HG03025 (cell line): Measurements from ENCODE around the gene AZIN2.
"Not testable (repeated sequence)": the region's sequence is repeated elsewhere in the genome, so short reads cannot be mapped to it uniquely, and the experiment has no call there.

Source experiments
- ATAC-seq: cut with Tn5 transposase; IDR thresholded peaks from one replicate; pipeline ENCODE4 v1.9.1; 2021; ENCODE audit warnings: mild to moderate bottlenecking, moderate library complexity; ENCODE audit not compliant: unreplicated experiment, low FRiP score

AZIN2 gene

GRCh38 chr1:33093004-33093403 lies 12.1 kb downstream of the AZIN2 start:
- ATAC-seq = no peak

- ATAC-seq = no peak
Observed at GRCh38 chr1:33094486-33094885, 13.5 kb downstream of the AZIN2 start.

- ATAC-seq = no peak
Observed at GRCh38 chr1:33094971-33095604, 14.1 kb downstream of the AZIN2 start.

- ATAC-seq = no peak
Observed at GRCh38 chr1:33096363-33097005, 15.5 kb downstream of the AZIN2 start.

GRCh38 chr1:33097137-33097611 lies 16.2 kb downstream of the AZIN2 start:
- no peak for ATAC-seq

GRCh38 chr1:33097762-33098161 lies 16.8 kb downstream of the AZIN2 start:
- ATAC-seq = no peak

- no peak for ATAC-seq
Observed at GRCh38 chr1:33098371-33098770, 17.4 kb downstream of the AZIN2 start.

GRCh38 chr1:33099290-33100118 lies 18.6 kb downstream of the AZIN2 start:
- no peak for ATAC-seq

GRCh38 chr1:33100119-33100415 lies 19.1 kb downstream of the AZIN2 start:
- ATAC-seq = not testable (repeated sequence)

GRCh38 chr1:33110477-33110876 lies 29.5 kb downstream of the AZIN2 start:
- no peak for ATAC-seq

GRCh38 chr1:33111965-33112364 lies 31.0 kb downstream of the AZIN2 start:
- ATAC-seq = no peak

- no peak for ATAC-seq
Observed at GRCh38 chr1:33117440-33118085, 36.6 kb downstream of the AZIN2 start.

GRCh38 chr1:33118274-33118673 lies 37.3 kb downstream of the AZIN2 start:
- ATAC-seq = no peak

GRCh38 chr1:33119050-33119449 lies 38.1 kb downstream of the AZIN2 start:
- no peak for ATAC-seq

- no peak for ATAC-seq
Observed at GRCh38 chr1:33119532-33120217, 38.7 kb downstream of the AZIN2 start.

GRCh38 chr1:33120436-33121231 lies 39.7 kb downstream of the AZIN2 start:
- no peak for ATAC-seq

- no peak for ATAC-seq
Observed at GRCh38 chr1:33121728-33122127, 40.8 kb downstream of the AZIN2 start.

- ATAC-seq = no peak
Observed at GRCh38 chr1:33122483-33123178, 41.7 kb downstream of the AZIN2 start.

- ATAC-seq = no peak
Observed at GRCh38 chr1:33123266-33123665, 42.3 kb downstream of the AZIN2 start.
